Left renal cortex interstitium (tissue), 4 donors: ENCODE measurements around the gene SLC16A3. TPM values are rescaled to one million over a fixed set of nuclear protein-coding genes. Genes with fewer than 3 reads are reported as not detected.
"Not testable (repeated sequence)": the region's sequence is repeated elsewhere in the genome, so short reads cannot be mapped to it uniquely, and the experiment has no call there.

ENCODE experiments used
- DNase-seq, 4 donors: peaks; one replicate each; pipeline ENCODE4 v3.0.0-alpha.2; 2013; ENCODE audit warnings: low read depth in 4 of 4, low spot score in 2 of 4, missing footprints in 1 of 4
- polyA plus RNA-seq, 4 donors: library from polyadenylated mRNA; unstranded; fragments of 120-200 nt; gene quantifications; one replicate each; pipeline ENCODE4 v1.2.1, GENCODE V29; 2013; ENCODE audit not compliant: insufficient read length in 4 of 4

Gene SLC16A3
- polyA plus RNA-seq, 4 donors: 8.4 to 18.8 (median 11.5) TPM

DNA sequence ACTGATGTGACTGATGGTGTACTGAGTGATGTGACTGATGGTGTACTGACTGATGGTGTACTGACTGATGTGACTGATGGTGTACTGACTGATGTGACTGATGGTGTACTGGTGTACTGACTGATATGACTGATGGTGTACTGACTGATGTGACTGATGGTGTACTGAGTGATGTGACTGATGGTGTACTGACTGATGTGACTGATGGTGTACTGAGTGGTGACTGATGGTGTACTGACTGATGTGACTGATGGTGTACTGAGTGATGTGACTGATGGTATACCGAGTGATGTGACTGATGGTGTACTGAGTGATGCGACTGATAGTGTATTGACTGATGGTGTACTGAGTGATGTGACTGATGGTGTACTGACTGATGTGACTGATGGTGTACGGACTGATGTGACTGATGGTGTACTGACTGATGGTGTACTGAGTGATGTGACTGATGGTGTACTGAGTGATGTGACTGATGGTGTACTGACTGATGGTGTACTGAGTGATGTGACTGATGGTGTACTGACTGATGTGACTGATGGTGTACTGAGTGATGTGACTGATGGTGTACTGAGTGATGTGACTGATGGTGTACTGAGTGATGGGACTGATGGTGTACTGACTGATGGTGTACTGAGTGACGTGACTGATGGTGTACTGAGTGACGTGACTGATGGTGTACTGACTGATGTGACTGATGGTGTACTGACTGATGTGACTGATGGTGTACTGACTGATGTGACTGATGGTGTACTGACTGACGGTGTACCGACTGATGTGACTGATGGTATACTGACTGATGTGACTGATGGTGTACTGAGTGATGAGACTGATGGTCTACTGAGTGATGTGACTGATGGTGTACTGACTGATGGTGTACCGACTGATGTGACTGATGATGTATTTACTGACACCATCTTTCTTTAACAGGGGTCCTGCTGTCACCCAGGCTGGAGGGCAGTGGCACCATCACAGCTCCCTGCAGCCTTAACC is 31.4 kb downstream of the SLC16A3 start:
- DNase-seq: not testable (repeated sequence)

- no peak for DNase-seq
Observed at GRCh38 chr17:82262344-82262743, 33.5 kb downstream of the SLC16A3 start.

GRCh38 chr17:82263641-82264040 is 34.8 kb downstream of the SLC16A3 start:
- no peak for DNase-seq

DNA sequence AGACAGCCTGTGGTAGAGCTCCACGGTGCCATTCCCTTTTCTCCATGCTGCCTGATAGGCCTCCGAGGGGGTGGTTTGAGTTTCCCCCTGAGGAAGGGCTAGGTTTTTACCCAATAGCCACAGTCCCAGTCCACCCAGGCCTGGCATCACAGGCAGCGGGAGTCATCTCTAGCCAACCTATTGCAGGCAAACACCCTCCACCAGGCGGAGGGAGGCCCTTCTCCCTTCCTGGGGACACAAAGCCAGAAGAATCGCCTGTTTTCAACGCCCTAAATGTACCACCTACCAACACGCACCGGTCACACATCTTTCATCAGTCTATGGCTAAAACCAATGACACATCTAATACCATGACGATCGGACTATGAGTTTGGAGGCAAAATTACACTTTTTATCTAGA is 37.3 kb downstream of the SLC16A3 start:
- no peak for DNase-seq

DNA sequence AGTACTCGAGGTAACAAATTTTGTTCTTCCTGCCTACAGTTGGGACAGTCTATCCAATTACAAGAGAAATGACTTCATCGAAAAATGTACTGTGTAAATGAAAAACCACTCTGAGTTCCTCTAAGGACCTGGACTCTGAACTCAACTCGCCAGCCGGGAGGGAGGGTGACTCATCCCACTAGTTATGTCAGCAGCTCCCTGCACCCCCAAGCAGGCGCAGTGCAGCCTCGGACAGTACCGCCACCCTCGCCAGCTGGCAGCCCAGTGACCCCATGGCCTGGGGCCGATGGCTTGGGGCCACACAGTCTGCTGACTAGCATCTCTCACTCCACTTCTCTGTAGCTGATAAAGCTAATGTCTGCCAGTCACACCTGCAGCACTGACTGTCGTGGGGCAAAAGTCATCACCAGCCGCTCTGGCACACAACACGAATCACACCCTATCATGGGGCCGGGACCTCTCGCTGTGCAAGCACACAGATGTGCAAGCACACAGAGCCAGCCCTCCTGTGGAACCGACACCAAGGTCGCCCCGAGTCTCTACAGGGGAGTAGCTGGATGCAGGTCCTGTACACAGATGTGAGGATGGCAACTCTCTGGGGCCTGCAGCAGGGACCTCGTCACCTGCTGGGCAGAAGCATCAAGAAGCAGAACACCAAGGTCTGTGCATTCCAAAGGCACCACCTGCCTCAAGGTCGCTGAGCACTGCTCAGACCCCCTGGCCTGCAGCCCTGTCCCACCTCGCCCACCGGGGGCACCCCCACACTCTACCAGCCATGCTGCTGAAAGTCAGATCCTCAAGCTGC is 38.9 kb downstream of the SLC16A3 start:
- DNase-seq: no peak

GRCh38 chr17:82269138-82269881 is 40.5 kb downstream of the SLC16A3 start:
- DNase-seq: no peak

GRCh38 chr17:82269882-82270500 is 41.1 kb downstream of the SLC16A3 start:
- DNase-seq: no peak

- DNase-seq: no peak
Observed at GRCh38 chr17:82270651-82271050, 41.8 kb downstream of the SLC16A3 start.

DNA sequence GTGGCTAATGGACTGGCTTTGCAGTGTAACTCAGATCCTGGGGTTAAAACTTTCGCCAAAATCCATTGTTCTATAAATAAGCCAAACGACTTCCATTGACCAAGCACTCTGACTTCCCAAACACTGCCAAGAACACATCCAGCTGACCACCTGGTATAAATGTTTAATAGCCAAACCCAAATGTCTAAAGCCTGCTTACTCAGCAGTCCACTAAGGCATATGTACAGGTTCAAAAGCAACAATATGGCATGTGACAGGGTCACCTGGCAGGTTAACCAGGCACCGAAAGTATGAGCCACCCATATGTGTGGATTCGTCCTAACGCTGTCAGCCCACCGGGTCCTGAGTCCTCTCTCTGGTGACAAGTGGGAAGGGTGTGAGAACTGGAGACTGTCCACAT is 42.6 kb downstream of the SLC16A3 start:
- no peak for DNase-seq

GRCh38 chr17:82272495-82273326 is 43.9 kb downstream of the SLC16A3 start:
- DNase-seq: no peak

- peak in 3 of 4 donors; percentile 76 to 88 (median 79) for DNase-seq
Observed at GRCh38 chr17:82273327-82274133, 44.7 kb downstream of the SLC16A3 start, which contains the start of gene CSNK1D. Gene CSNK1D (minus strand): TSS chr17:82273700. CDS start chr17:82273381, 319 bp downstream.

GRCh38 chr17:82274134-82275020 is 45.5 kb downstream of the SLC16A3 start:
- no peak for DNase-seq

DNA sequence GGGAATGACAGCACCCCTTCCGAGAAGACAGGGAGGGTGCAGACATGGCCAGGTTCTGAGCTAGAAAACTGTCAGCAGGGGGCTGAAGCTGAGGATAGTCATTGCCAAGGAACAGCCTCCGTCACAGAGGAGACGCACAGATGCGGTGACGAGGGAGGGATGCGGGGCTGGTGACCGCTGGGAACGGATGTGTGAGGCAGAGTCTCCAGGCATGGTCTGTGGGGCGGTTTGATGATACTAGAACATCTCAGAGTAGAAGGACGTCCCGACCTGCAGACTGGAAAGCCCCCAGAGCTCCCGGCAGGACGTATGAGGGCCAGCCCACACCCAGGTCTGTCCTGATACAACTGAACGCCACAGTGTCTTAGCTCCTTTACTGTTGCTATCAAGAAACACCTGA is 46.5 kb downstream of the SLC16A3 start:
- DNase-seq: no peak

DNA sequence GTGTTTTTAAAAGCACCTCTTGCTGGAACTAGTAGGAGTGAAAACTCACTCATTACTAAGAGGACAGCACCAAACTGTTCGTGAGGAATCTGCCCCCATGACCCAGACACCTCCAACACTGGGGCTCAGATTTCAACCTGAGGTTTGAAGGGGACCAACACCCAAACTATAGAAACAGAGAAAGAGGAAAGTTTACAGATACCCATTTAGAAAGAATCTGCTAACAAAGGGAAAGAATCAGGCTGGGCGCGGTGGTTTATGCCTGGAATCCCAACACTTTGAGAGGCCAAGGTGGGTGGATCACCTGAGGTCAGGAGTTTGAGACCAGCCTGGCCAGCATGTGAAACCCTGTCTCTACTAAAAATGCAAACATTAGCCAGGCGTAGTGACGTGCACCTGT is 48.1 kb downstream of the SLC16A3 start:
- DNase-seq: no peak

DNA sequence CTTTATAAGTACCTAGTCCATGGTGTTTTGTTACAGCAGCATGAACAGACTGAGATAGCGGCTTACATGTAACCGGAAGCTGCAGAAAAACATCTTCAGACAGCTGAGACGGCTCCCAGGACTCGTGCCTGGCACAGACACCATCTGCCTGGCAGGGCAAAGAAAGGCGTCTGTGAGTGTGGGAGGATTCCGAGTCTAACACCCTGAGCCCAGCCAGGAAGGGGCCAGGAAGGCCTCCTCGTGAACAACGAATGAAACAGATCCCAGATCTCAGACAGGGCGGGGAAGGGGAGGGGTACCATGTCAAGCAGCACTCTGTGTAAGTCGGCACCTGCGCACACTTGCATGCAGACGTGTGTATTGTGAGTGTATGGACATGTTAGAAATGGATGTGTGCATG is 49.0 kb downstream of the SLC16A3 start:
- no peak for DNase-seq

- DNase-seq: no peak
Observed at GRCh38 chr17:82278308-82278707, 49.5 kb downstream of the SLC16A3 start.

DNA sequence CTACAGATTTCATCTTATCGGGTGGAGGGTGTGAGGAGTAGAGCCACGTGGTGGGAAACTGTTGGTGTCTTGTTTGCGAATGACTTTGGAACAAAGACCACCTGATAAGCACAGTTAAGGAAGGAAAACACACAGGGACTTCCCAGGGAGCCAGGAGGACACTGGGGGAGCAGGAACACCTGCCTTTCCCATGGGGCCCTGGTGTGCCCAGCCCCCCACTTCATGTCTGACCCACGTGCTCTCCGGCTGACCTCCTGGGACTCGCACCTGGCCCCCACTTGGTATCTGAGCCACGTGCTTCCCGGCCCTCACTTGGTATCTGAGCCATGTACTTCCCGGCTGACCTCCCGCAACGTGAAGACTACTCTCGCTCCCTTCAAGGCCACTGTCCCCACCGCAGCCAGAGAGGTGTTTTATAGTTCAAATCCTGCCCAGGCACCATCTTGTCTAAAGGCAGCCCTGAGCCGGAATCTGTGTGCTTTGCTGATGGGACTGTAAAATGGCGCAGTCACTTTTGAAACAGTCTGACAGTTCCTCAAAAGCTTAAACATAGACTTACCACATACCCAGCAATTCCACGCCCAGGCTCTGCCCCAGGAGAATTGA is 50.0 kb downstream of the SLC16A3 start:
- no peak for DNase-seq
